WERI-Rb-1 (cell line): ENCODE measurements around the gene DYNC1I1.

Source experiments
- DNase-seq: peaks from one replicate; pipeline ENCODE4 v3.0.0-alpha.2; 2020
- H3K27ac ChIP-seq: fragments of 250-450 bp; sonication (Bioruptor Pico); 2 replicates; pipeline ENCODE4 v1.5.1; 2020; ENCODE audit warnings: mild to moderate bottlenecking, moderate library complexity
- H3K27me3 ChIP-seq: fragments of 250-450 bp; sonication (Bioruptor Pico); 2 replicates; pipeline ENCODE4 v1.5.1; 2021; ENCODE audit warnings: mild to moderate bottlenecking, low read depth, moderate library complexity; ENCODE audit not compliant: insufficient read depth, severe bottlenecking
- H3K36me3 ChIP-seq: fragments of 250-450 bp; sonication (Bioruptor Pico); 2 replicates; pipeline ENCODE4 v1.5.1; 2020; ENCODE audit warnings: mild to moderate bottlenecking, moderate library complexity
- H3K4me3 ChIP-seq: 2 replicates; pipeline ENCODE4 v1.5.1; 2011; ENCODE audit warnings: low read depth, mild to moderate bottlenecking, control low read depth, low read length
- H3K9me3 ChIP-seq: fragments of 250-450 bp; sonication (Bioruptor Pico); 2 replicates; pipeline ENCODE4 v1.5.1; 2021; ENCODE audit warnings: mild to moderate bottlenecking, moderate library complexity; ENCODE audit not compliant: severe bottlenecking
- TF ChIP-seq, protein P1 (sequence below): IDR thresholded peaks from 2 replicates; pipeline ENCODE4 v1.5.1; 2011; ENCODE audit warnings: low read depth, mild to moderate bottlenecking, control low read depth, inconsistent platforms, low read length

The DYNC1I1 gene

DNA sequence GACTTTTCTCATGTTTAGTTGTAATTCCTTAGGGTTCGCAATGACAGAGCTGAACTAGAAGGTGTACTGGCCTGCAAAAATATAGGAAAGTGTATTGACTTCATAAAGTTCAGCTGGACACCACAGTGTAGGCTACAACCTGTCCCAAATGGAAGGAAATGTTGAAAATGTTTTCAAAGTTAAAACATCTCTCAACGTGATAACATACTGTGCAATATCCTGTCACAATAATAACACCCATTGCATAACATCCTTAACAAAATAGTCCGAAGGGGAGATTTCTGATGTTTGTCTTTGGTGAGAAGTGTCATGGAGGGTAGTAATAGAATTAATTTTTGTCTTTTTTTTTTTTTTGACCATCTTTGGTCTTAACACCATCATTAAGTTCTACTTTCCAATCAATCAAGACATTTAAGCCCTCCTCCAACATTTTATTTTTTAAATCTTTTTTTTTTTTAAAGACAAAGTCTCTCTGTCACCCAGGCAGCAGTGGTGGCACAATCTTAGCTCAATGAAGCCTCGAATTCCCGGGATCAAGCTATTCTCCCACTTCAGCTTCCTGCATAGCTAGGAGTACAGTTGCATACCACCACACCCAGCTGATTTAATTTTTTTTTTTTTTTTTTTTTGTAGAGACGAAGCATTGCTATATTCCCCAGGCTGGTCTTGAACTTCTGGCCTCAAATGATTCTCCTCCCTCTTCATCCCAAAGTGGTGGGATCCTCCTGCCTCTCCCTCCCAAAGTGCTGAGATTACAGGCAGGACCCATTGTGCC lies 45.7 kb downstream of the DYNC1I1 start:
- Histone ChIP-seq H3K9me3 (no peaks in the 10 kb centered on the region), H3K27ac (no peak overlapping the region), H3K4me3 (no peak overlapping the region), H3K27me3 (no peaks in the 10 kb centered on the region), H3K36me3 (no peaks in the 10 kb centered on the region)
- TF ChIP-seq, protein P1, sequence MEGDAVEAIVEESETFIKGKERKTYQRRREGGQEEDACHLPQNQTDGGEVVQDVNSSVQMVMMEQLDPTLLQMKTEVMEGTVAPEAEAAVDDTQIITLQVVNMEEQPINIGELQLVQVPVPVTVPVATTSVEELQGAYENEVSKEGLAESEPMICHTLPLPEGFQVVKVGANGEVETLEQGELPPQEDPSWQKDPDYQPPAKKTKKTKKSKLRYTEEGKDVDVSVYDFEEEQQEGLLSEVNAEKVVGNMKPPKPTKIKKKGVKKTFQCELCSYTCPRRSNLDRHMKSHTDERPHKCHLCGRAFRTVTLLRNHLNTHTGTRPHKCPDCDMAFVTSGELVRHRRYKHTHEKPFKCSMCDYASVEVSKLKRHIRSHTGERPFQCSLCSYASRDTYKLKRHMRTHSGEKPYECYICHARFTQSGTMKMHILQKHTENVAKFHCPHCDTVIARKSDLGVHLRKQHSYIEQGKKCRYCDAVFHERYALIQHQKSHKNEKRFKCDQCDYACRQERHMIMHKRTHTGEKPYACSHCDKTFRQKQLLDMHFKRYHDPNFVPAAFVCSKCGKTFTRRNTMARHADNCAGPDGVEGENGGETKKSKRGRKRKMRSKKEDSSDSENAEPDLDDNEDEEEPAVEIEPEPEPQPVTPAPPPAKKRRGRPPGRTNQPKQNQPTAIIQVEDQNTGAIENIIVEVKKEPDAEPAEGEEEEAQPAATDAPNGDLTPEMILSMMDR = no peak
- no peak for DNase-seq

DNA sequence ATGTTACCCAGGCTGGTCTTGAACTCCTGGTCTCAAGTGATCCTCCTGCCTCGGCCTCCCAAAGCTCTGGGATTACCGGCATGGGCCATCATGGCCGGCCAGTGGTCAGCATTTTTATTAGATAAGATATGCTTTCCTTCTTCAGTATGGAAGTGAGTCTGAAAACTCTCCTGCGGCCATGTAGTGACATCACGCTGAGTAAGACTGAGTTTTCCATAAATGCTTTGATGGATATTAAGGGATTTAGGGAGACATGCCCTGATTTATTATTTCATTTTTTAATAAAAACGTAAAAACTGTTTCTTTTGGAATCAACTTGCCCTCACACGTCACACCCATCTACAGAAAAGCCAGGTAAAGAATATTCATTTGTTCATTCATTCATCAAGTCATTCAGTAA lies 48.4 kb downstream of the DYNC1I1 start:
- TF ChIP-seq, protein P1 = no peak
- Histone ChIP-seq H3K27ac (no peak overlapping the region), H3K36me3 (no peaks in the 10 kb centered on the region), H3K9me3 (no peaks in the 10 kb centered on the region), H3K4me3 (no peak overlapping the region), H3K27me3 (no peaks in the 10 kb centered on the region)
- no peak for DNase-seq

DNA sequence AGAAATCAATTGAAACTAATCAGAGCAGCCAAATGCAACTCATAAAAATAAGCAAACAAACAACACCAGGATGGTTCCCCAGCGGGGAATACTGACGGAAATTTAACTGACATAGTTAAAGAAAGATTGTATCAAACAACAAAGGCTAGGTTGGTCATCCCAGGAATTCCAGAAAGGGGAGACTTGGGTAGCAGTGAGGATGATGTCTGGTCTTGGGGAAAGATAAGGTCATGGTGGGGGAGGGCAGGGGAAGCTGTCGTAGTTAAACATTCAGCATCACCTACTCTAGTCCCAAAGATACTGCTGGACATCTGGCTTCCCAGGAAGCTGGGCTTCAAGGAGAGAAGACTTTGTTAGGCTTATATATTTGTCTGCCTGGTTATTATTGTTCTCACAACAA lies 50.4 kb downstream of the DYNC1I1 start:
- H3K36me3 ChIP-seq = no peaks in the 10 kb centered on the region
- H3K27ac ChIP-seq = no peak overlapping the region
- no peak for DNase-seq
- H3K9me3 ChIP-seq = no peaks in the 10 kb centered on the region
- H3K4me3 ChIP-seq = no peak overlapping the region
- TF ChIP-seq, protein P1 = no peak
- H3K27me3 ChIP-seq = no peaks in the 10 kb centered on the region

DNA sequence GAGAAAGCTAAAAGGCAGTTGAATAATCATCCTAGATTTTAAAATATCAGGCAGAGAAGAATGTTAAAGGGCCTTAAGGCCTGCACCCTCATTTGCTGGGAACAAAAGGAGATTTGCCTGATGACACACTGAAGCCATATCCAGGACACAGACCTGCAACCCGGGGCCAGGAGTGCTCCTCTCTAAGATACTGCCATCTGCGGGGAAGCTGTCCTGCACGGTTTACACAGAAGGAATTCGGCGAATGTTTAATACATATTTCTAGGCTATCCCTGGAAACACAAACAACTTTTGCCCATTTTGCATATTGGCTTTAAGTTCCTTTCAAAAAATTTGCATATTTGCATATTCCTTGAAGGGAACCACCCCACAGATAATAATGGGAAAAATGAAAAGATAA lies 52.3 kb downstream of the DYNC1I1 start:
- TF ChIP-seq, protein P1 = no peak
- no peaks in the 10 kb centered on the region for H3K27me3 ChIP-seq
- no peaks in the 10 kb centered on the region for H3K9me3 ChIP-seq
- H3K27ac ChIP-seq = no peak overlapping the region
- no peak for DNase-seq
- H3K36me3 ChIP-seq = no peaks in the 10 kb centered on the region
- no peak overlapping the region for H3K4me3 ChIP-seq

DNA sequence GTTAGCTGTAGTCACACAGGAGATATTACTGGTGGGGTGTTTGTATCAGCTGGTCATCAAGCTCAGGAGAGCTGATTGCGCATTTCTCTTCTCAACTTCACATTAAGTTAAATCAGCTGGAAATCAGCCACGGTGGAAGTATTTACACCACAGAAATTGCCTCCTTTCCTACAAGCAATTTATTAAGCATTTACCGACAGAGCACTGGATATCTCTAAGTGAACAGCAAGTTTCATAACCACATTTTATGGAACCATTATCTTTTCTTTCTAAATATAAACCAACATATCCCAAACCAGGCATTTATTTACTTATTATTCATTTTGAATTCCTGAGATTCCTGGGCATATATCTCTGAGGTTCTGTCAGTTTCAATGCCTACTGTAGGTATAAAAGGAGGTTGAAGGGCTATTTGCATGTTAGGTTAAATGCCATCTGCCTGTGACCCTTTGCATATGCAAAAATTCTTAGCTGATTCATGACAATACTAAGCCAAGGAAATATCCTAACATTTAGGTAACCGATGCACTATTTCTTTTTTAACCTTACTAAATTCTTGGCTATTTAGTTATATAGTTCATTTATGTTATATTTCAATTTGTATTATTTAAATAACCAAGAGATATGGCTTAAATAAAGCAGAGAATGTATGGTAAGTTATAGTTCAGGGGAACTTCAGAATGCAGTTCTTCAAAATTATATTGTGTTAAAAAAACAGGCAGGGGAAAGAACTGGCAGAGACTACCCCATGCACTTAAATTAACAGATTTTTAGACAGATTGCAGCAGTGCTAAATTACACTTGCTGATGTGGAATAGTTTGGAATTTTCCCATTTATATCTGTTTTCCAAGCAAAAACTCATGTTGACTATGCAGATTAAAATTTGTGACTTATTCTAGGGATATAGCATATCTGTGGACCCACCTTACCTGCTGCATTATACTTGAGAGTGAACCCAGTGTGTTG lies 56.8 kb downstream of the DYNC1I1 start:
- Histone ChIP-seq H3K9me3 (no peaks in the 10 kb centered on the region), H3K27me3 (no peaks in the 10 kb centered on the region), H3K27ac (no peak overlapping the region), H3K4me3 (no peak overlapping the region), H3K36me3 (no peaks in the 10 kb centered on the region)
- TF ChIP-seq, protein P1 = no peak
- DNase-seq = no peak
